HUDEP-2 (cell line): Measurements from ENCODE around the gene LDB3.
A peak's percentile ranks its signal among the peaks of the same experiment; 100 is the strongest.
"Not testable (repeated sequence)": the region's sequence is repeated elsewhere in the genome, so short reads cannot be mapped to it uniquely, and the experiment has no call there.

Source experiments
- DNase-seq, 76 experiments: peaks; one replicate each; lab custom pipeline; 2025; ENCODE audit not compliant: unreplicated experiment in 76 of 76; lab: John Stamatoyannopoulos, UW

The LDB3 gene

DNA sequence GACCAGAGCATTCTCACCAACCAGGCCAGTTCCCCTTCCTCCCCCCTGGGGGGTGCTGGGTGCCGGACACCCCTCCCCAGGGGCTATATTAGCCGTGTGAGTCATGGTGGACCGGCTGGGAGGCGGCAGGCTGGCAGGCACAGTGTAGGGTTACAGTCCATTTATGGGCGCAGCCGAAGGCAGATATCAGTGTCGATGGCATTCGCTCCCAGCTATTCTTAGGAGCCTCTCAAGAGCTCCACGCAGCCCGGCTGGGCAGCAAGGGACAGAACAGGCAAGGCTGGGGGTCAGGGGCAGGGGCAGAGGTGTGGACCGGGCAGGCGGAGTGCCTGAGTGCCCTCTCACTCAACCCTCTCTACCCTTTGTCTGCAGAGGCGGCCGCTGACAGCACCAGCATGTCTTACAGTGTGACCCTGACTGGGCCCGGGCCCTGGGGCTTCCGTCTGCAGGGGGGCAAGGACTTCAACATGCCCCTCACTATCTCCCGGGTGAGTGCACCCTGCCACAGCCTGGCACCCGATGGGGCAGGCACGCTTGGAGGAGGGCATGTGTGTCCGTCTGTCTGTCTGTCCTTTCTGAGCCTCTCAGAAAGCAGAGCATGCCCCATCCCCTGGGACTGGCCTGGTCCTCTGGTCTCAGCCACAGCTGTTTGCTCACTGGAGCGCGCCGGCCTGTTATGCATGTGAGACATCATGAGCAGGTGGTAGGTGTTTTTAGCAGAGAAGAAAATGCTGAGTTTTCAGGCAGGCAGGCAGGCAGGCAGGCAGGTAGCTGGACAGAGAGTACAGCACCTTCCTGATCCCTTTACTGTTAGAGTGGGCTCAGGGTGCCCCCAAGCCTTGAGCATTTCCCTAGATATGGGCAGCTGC, at the start of gene LDB3:
Gene LDB3 (plus strand): TSS at position 215 of the 869 bp plus-strand sequence. CDS start 181 bp downstream, at position 396.
- DNase-seq: no peak

GRCh38 chr10:86628311-86628710, 40.0 kb upstream of the LDB3 start:
- DNase-seq: no peak

DNA sequence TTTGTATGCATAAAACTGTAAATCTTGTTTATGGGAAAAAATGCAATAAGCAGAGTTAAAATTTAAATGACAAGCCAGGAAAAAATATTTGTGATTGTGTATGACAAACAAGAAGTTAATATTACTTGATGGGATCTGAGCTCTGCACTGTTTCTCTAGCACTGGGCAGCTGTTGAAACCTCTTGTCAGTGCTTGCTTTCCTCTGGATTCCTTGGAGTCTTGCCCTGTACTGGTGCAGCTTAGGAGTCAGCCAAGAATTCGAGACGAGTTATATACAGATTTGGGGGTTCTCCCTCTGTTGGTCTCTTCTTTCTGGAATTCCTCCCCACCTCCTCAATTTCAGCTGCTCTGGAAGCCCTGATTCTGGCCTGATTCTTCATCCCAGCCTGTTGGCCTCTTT, 38.2 kb upstream of the LDB3 start:
- no peak for DNase-seq

- DNase-seq: peak in 15 of 76 experiments; percentile 2 to 28 (median 8)
These were observed 36.1 kb upstream of the LDB3 start for GRCh38 chr10:86632009-86632800.

DNA sequence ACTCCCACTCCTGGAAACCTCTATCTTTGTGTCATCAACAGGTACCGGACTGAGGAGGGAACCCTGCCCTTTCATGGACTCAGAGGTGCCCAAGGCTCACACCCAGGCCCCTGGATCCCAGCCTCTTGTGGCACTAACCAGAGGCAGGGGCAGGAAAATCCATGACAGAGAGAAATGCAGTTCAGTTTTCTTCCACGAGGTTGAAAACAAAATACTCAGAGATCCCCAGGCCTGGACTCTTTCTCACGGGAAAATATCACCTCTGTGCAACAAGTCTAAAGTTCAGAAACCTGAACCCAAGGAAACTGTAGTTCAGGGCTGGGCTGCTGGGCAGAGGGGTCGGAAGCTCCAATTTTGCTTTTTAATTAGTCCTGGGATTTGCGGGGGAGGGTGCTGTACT, 35.4 kb upstream of the LDB3 start:
- no peak for DNase-seq

DNA sequence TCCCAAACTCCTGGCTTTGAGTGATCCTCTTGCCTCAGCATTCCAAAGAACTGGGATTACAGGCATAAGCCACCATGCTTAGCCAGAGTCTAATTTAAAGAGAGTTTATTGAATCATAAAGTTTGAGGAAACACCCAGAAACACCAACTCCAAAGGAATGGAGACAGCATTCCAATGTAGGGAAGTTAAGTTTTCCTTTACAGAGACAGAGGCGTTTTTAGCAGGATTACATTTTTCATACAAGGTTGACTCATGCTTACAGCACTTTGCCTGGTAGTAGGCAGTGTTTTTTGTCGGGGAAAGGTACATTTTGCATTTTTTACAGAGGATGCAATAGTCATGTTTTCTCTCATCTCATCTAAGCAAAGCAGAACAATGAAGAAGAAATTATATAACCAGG, 32.9 kb upstream of the LDB3 start:
- DNase-seq: no peak

DNA sequence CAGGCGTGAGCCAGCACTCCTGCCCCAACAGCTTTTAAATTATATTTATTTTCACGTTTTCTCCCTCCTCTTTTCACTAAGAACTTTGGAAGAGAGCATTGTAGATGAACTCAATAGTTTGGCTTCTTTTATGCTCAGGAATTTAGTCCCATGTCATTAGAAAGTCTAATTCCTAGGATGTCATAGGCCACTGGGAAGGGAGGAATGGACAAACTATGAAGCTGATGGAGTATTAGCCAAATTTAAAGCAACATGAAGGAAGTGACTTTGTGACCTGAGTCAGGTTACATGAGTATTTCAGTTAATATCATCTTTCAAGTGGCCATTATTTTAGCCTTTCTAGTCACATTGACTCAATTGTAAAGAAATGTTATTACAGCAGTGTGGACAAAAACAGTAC, 32.0 kb upstream of the LDB3 start:
- no peak for DNase-seq

- DNase-seq: no peak
These were observed 26.3 kb upstream of the LDB3 start for GRCh38 chr10:86642021-86642420.

- no peak for DNase-seq
These were observed 25.8 kb upstream of the LDB3 start for GRCh38 chr10:86642499-86642898.

DNA sequence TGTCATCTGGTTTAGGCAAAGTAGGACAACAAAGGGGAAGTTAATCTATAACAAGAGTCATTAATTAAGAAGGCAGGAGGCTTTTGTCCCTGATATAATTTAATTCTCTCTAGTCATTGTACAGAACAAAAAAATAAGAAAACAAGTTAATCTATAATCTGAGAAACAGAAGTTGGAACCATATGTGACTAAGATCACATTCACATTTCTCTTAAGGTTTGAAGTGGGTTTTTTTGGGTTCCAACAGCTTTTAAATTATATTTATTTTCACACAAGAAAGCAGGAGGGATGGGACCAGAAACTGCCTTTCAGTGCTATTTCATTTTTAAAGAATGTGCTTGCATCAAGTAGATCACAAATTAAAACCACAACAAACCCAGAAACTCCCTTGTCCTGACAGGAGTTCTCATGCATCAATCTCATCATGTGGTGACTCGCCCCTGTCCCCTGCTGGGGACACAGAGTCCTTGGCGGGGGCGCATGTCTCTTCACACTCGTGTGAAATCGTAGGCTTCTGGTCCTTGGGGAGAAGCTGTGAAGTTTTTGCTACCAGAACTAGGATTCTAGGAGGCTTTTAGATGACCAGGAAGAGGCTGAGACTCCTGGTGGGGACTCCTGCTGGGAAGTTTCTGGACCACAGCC, 24.0 kb upstream of the LDB3 start:
- peak in 3 of 76 experiments; percentile 1 to 6 (median 4) for DNase-seq

GRCh38 chr10:86644794-86645445, 23.4 kb upstream of the LDB3 start:
- DNase-seq: no peak

- DNase-seq: not testable (repeated sequence)
These were observed 22.6 kb upstream of the LDB3 start for GRCh38 chr10:86645621-86646165.

- no peak for DNase-seq
These were observed 21.8 kb upstream of the LDB3 start for GRCh38 chr10:86646532-86646931.

- DNase-seq: no peak
These were observed 21.4 kb upstream of the LDB3 start for GRCh38 chr10:86646933-86647332.

GRCh38 chr10:86647773-86648703, 20.3 kb upstream of the LDB3 start:
- no peak for DNase-seq

GRCh38 chr10:86648704-86649427, 19.4 kb upstream of the LDB3 start:
- DNase-seq: peak in 1 of 76 experiments; percentile 4

DNA sequence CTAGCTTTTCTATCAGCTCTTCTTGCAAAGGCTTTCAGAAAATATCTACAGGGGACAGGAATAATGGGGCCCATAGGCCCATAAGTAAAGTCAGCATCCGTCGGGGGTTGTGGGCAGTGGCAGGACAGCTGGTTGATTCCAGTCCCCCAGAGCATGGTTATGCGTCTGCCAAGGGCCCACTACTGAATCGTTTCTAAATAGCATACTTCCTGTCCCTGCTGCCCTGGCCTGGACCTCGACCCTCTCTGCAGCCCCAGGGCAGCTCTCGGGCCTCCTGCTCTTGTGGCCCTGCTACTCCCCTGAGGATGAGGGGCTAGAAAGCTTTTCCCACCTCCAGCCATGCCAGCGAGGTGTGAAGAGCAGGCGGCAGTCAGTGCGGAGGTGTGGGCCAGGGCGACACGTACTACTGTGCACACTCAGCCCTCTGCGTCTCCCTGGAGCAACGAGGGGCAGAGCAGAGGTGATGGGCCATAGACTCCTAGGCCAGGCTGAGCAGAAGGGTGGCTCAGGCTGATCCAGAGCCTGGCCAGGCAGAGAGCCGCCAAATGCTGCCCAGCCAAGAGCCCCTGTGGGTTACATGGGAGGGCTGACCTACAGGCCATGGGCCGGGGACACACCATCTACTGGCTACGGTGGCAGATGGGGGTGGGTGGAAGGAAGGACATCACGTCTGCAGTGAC, 18.7 kb upstream of the LDB3 start:
- DNase-seq: no peak

GRCh38 chr10:86650151-86650550, 18.2 kb upstream of the LDB3 start:
- no peak for DNase-seq
